HCT116 (cell line): Measurements from ENCODE around the gene HSD17B12.

Source experiments
- POLR2A ChIP-seq: IDR thresholded peaks from 2 replicates; pipeline ENCODE4 v1.7.0; 2011; ENCODE audit warnings: borderline replicate concordance; ENCODE audit not compliant: insufficient read depth, insufficient read length; ENCODE audit errors: extremely low read depth
- POLR2AphosphoS5 ChIP-seq: IDR thresholded peaks from 2 replicates; pipeline ENCODE4 v1.6.1; 2011; ENCODE audit warnings: mild to moderate bottlenecking, low read depth, low read length, moderate library complexity
- SIN3A ChIP-seq: IDR thresholded peaks from 2 replicates; pipeline ENCODE4 v1.6.1; 2012; ENCODE audit warnings: low read depth
- TF ChIP-seq, protein P1 (sequence below), 3 experiments: fragments of 200-600 bp in 1 of 3; sonication (generic) in 1 of 3; IDR thresholded peaks in 2 of 3; conservative IDR thresholded peaks in 1 of 3; 2 replicates each; pipeline ENCODE4 v1.5.1; 2012 to 2017; ENCODE audit warnings: low read depth in 2 of 3, low read length in 2 of 3, antibody characterized with exemption in 1 of 3, borderline replicate concordance in 1 of 3, control low read depth in 1 of 3, mild to moderate bottlenecking in 1 of 3, mixed read lengths in 1 of 3, mixed run types in 1 of 3, moderate library complexity in 1 of 3; ENCODE audit not compliant: insufficient read depth in 1 of 3
- TF ChIP-seq, protein P2 (sequence below): IDR thresholded peaks from 2 replicates; pipeline ENCODE4 v1.6.1; 2012

DNA sequence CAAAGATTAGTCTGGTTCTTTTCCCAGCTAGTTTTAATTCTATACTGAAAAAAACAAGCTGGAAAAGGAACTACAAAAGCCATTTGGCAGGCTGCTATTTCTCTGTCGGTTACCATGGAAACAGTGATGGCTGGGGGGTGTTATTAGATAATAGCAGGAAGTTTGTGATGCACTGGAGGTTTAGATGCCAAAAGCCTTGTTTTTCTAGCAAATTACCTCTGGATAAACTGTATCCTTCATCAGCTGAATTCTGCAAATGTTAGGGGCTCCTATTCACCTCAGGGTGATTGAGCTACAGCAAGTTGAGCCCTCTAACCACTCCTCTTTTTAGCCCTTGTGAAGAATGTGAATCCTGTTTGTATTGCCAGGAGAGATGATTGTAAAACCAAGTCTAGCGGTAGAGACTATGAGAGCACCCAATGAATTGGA lies 225.3 kb downstream of the HSD17B12 start:
- TF ChIP-seq, protein P1, sequence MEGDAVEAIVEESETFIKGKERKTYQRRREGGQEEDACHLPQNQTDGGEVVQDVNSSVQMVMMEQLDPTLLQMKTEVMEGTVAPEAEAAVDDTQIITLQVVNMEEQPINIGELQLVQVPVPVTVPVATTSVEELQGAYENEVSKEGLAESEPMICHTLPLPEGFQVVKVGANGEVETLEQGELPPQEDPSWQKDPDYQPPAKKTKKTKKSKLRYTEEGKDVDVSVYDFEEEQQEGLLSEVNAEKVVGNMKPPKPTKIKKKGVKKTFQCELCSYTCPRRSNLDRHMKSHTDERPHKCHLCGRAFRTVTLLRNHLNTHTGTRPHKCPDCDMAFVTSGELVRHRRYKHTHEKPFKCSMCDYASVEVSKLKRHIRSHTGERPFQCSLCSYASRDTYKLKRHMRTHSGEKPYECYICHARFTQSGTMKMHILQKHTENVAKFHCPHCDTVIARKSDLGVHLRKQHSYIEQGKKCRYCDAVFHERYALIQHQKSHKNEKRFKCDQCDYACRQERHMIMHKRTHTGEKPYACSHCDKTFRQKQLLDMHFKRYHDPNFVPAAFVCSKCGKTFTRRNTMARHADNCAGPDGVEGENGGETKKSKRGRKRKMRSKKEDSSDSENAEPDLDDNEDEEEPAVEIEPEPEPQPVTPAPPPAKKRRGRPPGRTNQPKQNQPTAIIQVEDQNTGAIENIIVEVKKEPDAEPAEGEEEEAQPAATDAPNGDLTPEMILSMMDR (IDR thresholded peaks at IDR 0.05 in 2 of 3, conservative IDR thresholded peaks at IDR 0.05 in 1 of 3; ENCODE audit: borderline replicate concordance in 1 of 3, insufficient read depth in 1 of 3, low read depth in 2 of 3, low read length in 2 of 3), result no peak
- TF ChIP-seq, protein P2, sequence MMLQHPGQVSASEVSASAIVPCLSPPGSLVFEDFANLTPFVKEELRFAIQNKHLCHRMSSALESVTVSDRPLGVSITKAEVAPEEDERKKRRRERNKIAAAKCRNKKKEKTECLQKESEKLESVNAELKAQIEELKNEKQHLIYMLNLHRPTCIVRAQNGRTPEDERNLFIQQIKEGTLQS, result no peak
- TF ChIP-seq POLR2AphosphoS5 (no peak), POLR2A (no peak), SIN3A (no peak)
